Lower leg skin (tissue), 4 donors: Measurements from ENCODE around the gene SLC25A28. TPM values are rescaled to one million over a fixed set of nuclear protein-coding genes. Genes with fewer than 3 reads are reported as not detected.

Source experiments
- DNase-seq, 2 donors: peaks; one replicate each; pipeline ENCODE4 v3.0.0-alpha.2; 2019; ENCODE audit warnings: low spot score in 2 of 2
- H3K4me3 ChIP-seq: fragments of 200-600 bp; sonication (generic); 2 replicates; pipeline ENCODE4 v1.5.1; 2017; ENCODE audit warnings: mild to moderate bottlenecking, low read depth; ENCODE audit not compliant: poor library complexity, severe bottlenecking
- CTCF ChIP-seq, 3 donors: fragments of 450-650 bp; IDR thresholded peaks; one replicate each; pipeline ENCODE4 v1.5.1; 2016; ENCODE audit warnings: antibody characterized with exemption in 3 of 3, mild to moderate bottlenecking in 3 of 3, moderate library complexity in 2 of 3
- POLR2A ChIP-seq, 2 donors: fragments of 450-650 bp; IDR thresholded peaks; one replicate each; pipeline ENCODE4 v1.6.1; 2016 to 2017; ENCODE audit warnings: antibody characterized with exemption in 2 of 2, mild to moderate bottlenecking in 1 of 2, moderate library complexity in 1 of 2
- whole genome bisulfite sequencing, 2 donors: methylation state at CpG; one replicate each; pipeline ENCODE4 v1.1.5; 2018; 5-methylcytosine and 5-hydroxymethylcytosine counted together
- intact Hi-C: fragments of 100-400 bp; cut with DNase I; formaldehyde crosslinking; loops from one replicate; pipeline ENCODE4 v1.15.0; 2023; ENCODE audit warnings: low total_unique reads
- total RNA-seq, 4 donors: library from RNA; depleted of rRNA; stranded (reverse); fragments of >200 nt; gene quantifications; one replicate each; pipeline ENCODE4 v1.1.0, GENCODE V29; 2016

Gene SLC25A28
- total RNA-seq, 4 donors from 2014 or later, result 21.0 to 43.0 (median 26.4) TPM

- H3K4me3 ChIP-seq, result no peak overlapping the region
- DNase-seq, result no peak
- no peak for TF ChIP-seq CTCF (IDR thresholded peaks at IDR 0.05)
- intact Hi-C loops, result loop anchor here (10.0 kb wide), 1 partner anchor 61 kb away; no protein-coding TSS in a partner anchor
These were observed 3.7 kb upstream of the SLC25A28 start for GRCh38 chr10:99623919-99624318.

GRCh38 chr10:99621454-99622251 is 1.4 kb upstream of the SLC25A28 start:
- peak overlapping the region; percentile 42 for H3K4me3 ChIP-seq
- intact Hi-C loops, result loop anchor here (10.0 kb wide), 1 partner anchor 63 kb away; no protein-coding TSS in a partner anchor
- 13 to 15% methylated on average over 31 of the region's 31 CpGs for WGBS, 2 donors
- TF ChIP-seq CTCF (IDR thresholded peaks at IDR 0.05) (no peak), POLR2A (IDR thresholded peaks at IDR 0.05) (peak in 1 of 2 donors; percentile 43)
- no peak for DNase-seq

GRCh38 chr10:99620711-99621453 is 643 bp upstream of the SLC25A28 start:
- 0 to 1% methylated on average over 45 to 71 of the region's 78 CpGs for whole genome bisulfite sequencing, 2 donors
- intact Hi-C loops, result loop anchor here (10.0 kb wide), 1 partner anchor 64 kb away; no protein-coding TSS in a partner anchor
- peak; percentile 94 to 99 for DNase-seq
- TF ChIP-seq CTCF (IDR thresholded peaks at IDR 0.05) (no peak), POLR2A (IDR thresholded peaks at IDR 0.05) (no peak)
- peak overlapping the region; percentile 42 for H3K4me3 ChIP-seq

GRCh38 chr10:99619090-99619800 is 994 bp downstream of the SLC25A28 start:
- intact Hi-C loops, result loop anchor here (10.0 kb wide), 1 partner anchor 184 kb away; the partner anchor contains the start of gene GOT1
- peak overlapping the region; percentile 46 for H3K4me3 ChIP-seq
- 1% methylated on average over 9 of the region's 9 CpGs for WGBS, 2 donors
- TF ChIP-seq POLR2A (IDR thresholded peaks at IDR 0.05) (no peak), CTCF (IDR thresholded peaks at IDR 0.05) (no peak)
- DNase-seq, result no peak

GRCh38 chr10:99617696-99618095 is 2.5 kb downstream of the SLC25A28 start:
- WGBS, 2 donors, result 52% methylated on average over 2 of the region's 2 CpGs
- TF ChIP-seq CTCF (IDR thresholded peaks at IDR 0.05) (no peak), POLR2A (IDR thresholded peaks at IDR 0.05) (no peak)
- no peak overlapping the region for H3K4me3 ChIP-seq
- intact Hi-C loops, result loop anchor here (10.0 kb wide), 1 partner anchor 183 kb away; the partner anchor contains the start of gene GOT1
- no peak for DNase-seq
